Head of caudate nucleus (tissue), 42 donors: ENCODE results near the gene TSEN2.

ENCODE experiments used
- DNase-seq, 42 donors: peaks; one replicate each; pipeline versions ENCODE4 v3.0.0 to v3.0.0-alpha.2; 2020 to 2021; ENCODE audit warnings: mixed read lengths in 7 of 42
- intact Hi-C: fragments of 100-400 bp; cut with DNase I; formaldehyde crosslinking; loops from one replicate; pipeline ENCODE4 v1.15.0; 2022

Gene TSEN2

GRCh38 chr3:12560505-12561190 is 76.4 kb downstream of the TSEN2 start:
- intact Hi-C loops = no loop called here
- peak in 5 of 42 donors; percentile 9 to 67 (median 18) for DNase-seq

GRCh38 chr3:12561397-12561796 is 77.1 kb downstream of the TSEN2 start:
- intact Hi-C loops = no loop called here

GRCh38 chr3:12562451-12562850 is 78.2 kb downstream of the TSEN2 start:
- intact Hi-C loops = no loop called here
- no peak for DNase-seq

More at GRCh38 chr3:12561397-12561796, 77.1 kb downstream of the TSEN2 start:
- DNase-seq = no peak

- intact Hi-C loops = no loop called here
Observed at GRCh38 chr3:12566976-12567375, 82.7 kb downstream of the TSEN2 start.

GRCh38 chr3:12568747-12569146 is 84.5 kb downstream of the TSEN2 start:
- intact Hi-C loops = no loop called here
- no peak for DNase-seq

More at GRCh38 chr3:12566976-12567375, 82.7 kb downstream of the TSEN2 start:
- no peak for DNase-seq

- DNase-seq = no peak
- intact Hi-C loops = no loop called here
Observed at GRCh38 chr3:12569836-12570235, 85.6 kb downstream of the TSEN2 start.

- DNase-seq = no peak
- intact Hi-C loops = no loop called here
Observed at GRCh38 chr3:12571986-12572385, 87.7 kb downstream of the TSEN2 start.

- DNase-seq = no peak
- intact Hi-C loops = no loop called here
Observed at GRCh38 chr3:12574131-12574530, 89.9 kb downstream of the TSEN2 start.

- intact Hi-C loops = no loop called here
- no peak for DNase-seq
Observed at GRCh38 chr3:12574661-12575060, 90.4 kb downstream of the TSEN2 start.

- intact Hi-C loops = no loop called here
- DNase-seq = no peak
Observed at GRCh38 chr3:12577379-12577778, 93.1 kb downstream of the TSEN2 start.

- intact Hi-C loops = no loop called here
- no peak for DNase-seq
Observed at GRCh38 chr3:12578742-12579141, 94.5 kb downstream of the TSEN2 start.

GRCh38 chr3:12579456-12579855 is 95.2 kb downstream of the TSEN2 start:
- intact Hi-C loops = no loop called here
- no peak for DNase-seq

- no peak for DNase-seq
- intact Hi-C loops = no loop called here
Observed at GRCh38 chr3:12579905-12580304, 95.6 kb downstream of the TSEN2 start.

- no peak for DNase-seq
- intact Hi-C loops = no loop called here
Observed at GRCh38 chr3:12582730-12583129, 98.5 kb downstream of the TSEN2 start.
